ENCODE results near the gene CLIP2.
A peak's percentile ranks its signal among the peaks of the same experiment; 100 is the strongest.
"Not testable (repeated sequence)": the region's sequence is repeated elsewhere in the genome, so short reads cannot be mapped to it uniquely, and the experiment has no call there.

Gene CLIP2

DNA sequence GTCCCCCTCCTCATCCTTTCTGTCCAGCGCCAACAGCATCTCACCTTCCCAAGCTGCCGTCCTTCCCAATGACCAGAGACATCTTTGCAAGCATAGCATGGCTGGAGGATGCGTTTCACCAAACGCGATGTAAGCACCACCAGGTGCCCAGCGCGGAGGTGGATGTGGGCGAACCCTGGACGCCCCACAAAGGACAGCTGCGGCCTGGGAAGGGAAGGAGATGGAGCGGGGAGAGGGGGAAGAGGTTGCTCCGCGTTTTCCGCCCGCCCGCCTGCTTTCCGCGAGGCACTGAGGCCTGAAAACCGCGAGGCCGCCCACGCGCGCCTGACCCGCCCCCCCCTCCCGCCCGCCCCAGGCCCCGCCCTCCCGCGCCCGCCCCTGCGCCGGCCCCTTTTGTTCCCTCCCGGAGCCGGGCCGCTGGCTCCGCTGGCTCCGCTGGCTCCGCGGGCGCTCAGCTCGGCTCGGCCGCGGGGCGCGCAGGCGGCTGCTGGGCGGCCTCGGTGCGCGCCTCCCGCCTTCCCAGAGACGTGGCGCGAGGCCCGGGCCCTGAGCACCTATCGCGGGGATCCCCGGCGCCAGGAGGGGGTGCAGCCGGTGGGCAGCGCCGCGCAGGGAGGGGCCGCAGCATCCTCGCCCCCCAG, at the start of gene CLIP2:
CLIP2 (plus strand) TSS at position 390 of the 641 bp plus-strand sequence. CDS start 28,140 bp downstream, outside the sequence.
- peak; percentile 87 to 97 (median 94) for DNase-seq

DNA sequence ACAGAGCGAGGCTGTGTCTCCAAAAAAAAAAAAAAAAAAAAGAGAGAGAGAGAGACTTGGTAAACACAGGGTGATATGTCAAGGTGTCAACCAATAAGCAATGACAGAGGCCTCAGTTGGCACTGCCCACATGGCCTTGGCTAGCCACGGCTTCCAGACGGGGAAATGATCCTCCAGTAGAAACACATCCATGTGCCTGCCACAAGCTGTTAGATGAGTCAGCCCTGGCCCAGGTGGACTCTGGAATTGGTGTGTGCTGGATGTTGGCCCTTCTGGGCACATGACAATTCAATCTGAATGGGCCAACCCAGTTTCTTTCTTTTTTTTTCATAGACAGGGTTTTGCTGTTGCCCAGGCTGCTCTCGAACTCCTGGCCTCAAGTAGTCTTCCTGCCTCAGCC, 48.7 kb upstream of the CLIP2 start:
- DNase-seq = no peak

DNA sequence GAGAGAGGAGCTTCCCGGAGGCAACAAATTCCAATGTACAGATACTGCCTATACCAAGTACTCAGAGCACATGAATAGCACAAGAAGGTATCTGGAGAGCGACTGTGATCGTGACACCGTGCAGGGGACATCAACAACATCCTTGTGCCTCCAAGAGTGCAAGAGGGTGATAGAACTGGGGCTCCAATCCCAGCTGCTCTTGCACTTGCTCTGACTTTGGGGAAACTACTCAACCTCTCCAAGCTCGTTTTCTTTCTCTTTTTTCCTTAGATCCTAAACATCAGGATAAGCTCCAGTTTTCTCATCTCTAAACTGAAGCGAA, 47.1 kb upstream of the CLIP2 start:
- no peak for DNase-seq

DNA sequence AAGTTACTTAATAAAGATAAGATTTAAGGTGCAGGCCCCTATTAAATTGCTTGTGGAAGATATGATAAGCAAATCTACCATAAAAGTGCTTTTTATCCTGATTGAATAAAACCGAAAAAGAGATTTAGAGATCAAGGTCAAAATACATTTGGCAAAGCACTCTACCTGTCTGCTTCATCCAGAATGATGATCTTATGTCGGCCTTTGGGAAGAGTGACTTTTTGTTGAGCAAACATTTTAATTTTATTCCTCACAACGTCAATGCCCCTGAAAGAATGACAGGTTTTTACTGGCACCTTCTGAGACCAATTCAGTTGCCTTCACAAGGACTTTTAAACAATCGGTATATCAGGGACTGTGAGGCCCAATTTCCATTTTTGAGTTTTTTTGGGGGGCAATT, 42.7 kb upstream of the CLIP2 start:
- DNase-seq = no peak

DNA sequence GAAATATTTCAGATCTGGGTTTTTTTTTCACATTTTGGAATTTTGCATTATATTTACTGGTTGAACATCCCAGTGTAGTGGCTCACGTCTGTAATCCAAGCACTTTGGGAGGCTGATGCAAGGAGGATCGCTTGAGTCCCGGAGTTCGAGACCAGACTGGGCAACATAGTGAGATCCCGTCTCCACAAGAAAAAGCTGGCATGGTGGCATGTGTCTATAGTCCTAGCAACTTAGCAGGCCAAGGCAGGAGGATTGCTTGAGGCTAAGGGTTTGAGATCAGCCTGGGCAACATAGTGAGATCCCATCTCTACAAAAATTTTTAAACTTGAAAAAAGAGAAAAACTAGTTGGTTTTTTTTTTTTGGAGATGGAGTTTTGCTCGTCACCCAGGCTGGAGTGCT, 41.1 kb upstream of the CLIP2 start:
- no peak for DNase-seq

DNA sequence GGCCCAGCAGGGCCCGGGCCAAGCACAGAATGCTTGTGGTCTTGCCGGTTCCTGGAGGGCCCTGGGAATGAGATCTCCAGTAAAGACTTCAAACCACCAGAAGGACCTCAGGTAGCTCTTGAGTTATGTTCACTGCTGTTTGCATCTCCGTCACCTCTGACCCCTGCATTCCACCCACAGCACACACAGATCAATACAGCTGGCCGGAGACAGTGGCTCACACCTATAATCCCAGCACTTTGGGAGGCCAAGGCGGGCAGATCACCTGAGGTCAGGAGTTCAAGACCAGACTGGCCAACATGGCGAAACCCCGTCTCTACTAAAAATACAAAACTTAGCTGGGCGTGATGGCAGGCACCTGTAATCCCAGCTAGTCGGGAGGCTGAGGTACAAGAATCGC, 40.1 kb upstream of the CLIP2 start:
- not testable (repeated sequence) for DNase-seq

DNA sequence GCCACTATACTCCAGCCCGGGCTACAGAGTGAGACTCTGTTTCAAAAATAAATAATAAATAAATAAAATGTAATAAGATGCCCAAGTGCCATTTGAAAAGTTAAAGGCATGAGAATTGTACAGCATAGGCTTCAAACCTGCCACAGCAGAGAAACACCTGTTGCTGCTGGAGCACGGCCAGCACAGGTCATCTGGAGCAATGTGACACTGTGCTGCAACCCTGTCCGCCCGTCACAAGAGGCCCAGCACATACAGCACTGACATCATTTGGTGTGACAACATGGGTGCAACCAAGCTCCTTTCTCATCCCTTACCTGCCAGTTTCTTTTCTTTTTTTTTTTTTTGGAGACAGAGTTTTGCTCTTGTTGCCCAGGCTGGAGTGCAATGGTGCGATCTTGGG, 36.3 kb upstream of the CLIP2 start:
- DNase-seq = no peak

DNA sequence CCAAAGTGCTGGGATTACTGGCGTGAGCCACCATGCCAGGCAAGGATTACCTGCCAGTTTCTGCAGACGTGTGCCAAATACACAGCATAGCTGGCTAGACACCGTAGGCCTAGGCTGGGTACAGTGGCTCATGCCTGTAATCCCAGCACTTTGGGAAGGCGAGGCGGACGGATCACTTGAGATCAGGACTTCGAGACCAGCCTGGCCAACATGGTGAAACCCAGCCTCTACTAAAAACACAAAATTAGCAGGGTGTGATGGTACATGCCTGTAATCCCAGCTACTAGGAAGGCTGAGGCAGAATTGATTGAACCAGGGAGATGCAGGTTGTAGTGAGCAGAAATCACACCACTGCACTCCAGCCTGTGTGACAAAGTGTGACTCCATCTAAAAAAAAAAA, 35.9 kb upstream of the CLIP2 start:
- no peak for DNase-seq

DNA sequence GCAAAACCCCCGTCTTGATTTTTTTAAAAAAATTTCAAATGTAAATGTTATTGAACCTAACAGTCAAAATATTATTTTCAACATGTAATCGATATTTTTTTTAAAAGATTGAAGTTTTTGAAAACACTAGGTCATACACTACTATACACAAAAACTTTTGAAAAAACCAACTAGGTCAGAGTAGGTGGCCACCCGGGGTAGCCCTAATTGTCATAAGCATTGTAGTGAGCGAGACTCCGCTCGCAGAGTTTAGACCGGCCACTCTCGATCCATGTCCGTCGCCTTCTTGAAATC, 35.4 kb upstream of the CLIP2 start:
- peak in 2 of 3 donors; percentile 28 to 33 for DNase-seq

DNA sequence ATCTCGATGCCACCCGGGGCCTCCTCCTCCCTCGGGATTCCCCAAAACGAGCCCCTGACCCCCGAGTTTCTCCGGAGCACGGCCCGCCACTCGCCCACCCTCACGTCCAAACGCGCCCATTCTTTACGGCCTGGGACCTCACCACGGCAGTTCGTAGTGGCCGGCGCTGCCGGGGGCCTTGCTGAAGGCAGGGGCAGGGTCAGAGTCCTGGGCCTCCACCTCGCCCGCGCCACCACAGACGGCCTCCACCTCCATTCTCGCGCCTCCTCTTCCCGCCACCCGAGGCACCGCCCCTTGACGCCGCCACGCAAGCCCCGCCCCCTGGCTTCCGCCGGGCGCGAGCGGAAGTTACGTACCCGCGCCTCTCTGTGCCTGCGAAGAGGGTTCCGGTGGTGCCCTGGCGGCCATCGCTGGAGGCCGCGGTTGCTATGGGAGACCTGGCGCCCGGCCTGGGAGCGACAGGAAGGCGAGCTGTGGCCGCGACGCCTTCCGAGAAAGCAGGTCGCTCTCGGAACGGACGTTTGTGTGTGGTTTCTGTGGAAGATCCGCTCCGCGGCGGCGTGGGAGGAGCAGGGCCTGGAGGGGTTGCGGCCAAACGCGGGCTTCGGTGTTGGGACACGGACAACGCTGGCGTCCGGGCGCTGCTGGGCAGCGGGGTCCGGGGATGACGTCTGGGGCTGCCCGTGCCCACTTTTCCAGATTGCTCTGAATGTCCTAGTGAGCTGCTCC, 34.9 kb upstream of the CLIP2 start, which contains the start of gene RFC2:
RFC2 (minus strand) TSS at position 271 of the 729 bp plus-strand sequence; CDS start at position 255, 16 bp downstream.
- DNase-seq = peak; percentile 98 to 99 (median 98)

DNA sequence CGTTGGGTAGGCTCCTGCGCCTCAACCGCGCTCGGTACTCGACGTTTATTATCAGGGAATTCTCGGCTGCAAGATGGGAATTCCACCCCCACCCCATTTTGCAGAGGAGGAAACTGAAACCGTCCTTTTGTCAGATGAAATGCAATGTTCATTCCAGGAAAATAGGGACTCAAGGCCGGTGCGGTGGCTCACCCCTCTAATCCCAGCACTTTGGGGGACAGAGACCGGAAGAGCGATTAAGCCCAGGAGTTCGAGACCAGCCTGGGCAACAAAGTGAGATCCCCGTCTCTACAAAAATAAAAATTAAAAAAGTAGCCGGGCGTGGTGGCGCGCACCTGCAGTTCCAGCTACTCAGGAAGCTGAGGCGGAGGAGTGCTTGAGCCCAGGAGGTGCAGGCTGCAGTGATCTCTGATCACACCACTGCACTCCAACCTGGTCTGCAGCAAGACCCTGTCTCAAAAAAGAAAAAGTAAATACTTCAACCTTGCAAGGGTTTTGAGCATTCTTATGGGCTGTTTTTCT, 34.3 kb upstream of the CLIP2 start:
- DNase-seq = peak in 1 of 3 donors; percentile 78

DNA sequence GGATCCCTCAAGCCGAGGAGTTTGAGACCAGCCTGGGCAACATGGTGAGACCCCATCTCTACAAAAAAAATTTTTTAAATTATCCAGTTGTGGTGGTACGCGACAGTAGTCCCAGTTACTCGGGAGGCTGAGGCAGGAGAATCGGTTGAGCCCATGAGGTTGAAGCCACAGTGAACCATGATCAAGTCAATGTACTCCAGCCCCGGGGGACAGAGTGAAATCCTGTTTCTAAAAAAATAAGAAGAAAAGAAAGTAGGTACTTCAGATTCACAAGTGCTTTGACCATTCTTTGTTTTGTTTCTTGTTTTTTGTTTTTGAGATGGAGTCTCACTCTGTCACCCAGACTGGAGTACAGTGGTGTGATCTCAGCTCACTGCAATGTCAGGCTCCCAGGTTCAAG, 33.7 kb upstream of the CLIP2 start:
- DNase-seq = not testable (repeated sequence)

DNA sequence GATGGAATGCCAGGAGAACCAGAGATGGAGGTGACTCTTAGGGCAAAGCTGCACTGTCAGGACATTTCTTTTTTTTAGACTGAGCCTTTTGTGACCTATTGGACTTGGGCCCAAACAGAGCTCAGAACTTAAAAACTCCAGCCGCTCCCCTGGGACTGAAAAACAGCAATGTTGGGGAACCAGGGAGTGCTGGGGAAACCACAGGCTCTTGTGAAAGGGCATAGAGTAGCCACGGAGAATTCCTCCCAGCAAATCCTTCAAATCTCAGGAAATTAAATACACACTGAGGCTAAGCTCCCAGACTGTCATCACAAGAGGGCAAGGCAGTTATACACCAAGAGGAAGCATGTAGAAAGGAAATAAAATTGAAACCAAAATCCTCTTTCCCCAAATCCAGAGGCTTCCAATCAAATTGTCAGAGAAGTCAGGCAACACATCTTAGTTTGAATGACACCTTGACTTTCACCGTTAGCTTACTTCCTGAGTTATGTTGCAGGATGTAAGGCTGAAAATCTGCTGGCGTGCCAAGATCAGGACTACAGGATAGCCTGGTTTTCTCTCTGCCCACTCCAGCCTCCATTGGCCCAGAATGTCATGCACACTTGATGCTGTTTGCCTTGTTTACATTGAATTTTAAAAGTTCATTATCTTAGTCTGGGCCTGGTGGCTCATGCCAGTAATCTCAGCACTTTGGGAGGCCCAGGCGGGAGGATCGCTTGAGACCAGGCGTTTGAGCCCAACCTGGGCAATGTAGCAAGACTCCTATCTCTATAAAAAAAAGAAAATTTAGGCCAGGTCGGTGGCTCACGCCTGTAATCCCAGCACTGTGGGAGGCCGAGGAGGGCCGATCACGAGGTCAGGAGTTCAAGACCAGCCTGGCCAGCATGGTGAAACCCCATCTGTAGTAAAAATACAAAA, 32.5 kb upstream of the CLIP2 start:
- peak; percentile 47 to 73 (median 62) for DNase-seq

DNA sequence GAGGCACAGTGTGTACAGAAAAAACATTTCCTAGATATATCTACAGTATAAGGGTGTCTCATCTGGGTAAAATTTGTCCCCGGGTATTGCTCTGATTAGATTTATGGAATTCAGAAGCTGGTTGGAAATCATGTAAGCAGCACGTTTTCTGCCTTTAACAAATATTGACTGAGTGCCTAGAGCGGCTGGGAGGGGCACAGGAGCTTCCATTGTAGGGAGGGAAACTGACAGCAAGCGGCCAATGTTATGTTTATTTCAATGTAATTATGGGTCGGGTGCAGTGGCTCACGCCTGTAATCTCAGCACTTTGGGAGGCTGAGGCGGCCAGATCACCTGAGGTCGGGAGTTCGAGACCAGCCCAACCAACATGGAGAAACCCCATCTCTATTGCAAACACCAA, 30.6 kb upstream of the CLIP2 start:
- DNase-seq = no peak

DNA sequence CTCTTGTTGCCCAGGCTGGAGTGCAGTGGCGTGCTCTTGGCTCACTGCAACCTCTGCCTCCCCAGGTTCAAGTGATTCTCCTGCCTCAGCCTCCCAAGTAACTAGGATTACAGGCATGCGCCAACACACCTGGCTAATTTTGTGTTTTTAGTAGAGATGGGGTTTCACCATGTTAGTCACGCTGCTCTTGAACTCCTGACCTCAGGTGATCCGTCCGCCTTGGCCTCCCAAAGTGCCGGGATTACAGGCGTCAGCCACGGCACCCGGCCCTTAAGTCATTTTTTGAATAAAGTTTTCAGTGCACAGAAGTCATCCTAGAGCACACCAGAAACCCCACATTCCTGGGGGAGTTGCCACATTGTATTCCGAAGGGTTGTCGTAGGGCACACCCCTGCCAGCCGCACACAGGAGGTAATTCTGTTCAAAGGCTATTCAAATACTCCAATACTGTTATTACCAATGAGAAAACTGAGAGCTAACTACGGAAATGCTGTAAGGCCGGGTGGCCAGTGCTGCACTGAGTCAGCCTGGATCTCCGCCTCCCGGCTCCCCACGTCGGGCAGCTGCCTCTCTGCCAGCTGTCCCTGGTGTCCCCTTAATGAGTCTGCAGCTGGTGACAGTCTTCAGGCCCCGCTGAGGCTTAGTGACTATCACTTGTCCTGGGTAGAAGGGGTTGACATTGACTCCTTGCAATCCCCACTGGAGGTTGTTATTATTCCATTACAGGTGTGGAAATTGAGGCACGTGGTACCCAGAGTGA, 26.4 kb upstream of the CLIP2 start:
- no peak for DNase-seq

DNA sequence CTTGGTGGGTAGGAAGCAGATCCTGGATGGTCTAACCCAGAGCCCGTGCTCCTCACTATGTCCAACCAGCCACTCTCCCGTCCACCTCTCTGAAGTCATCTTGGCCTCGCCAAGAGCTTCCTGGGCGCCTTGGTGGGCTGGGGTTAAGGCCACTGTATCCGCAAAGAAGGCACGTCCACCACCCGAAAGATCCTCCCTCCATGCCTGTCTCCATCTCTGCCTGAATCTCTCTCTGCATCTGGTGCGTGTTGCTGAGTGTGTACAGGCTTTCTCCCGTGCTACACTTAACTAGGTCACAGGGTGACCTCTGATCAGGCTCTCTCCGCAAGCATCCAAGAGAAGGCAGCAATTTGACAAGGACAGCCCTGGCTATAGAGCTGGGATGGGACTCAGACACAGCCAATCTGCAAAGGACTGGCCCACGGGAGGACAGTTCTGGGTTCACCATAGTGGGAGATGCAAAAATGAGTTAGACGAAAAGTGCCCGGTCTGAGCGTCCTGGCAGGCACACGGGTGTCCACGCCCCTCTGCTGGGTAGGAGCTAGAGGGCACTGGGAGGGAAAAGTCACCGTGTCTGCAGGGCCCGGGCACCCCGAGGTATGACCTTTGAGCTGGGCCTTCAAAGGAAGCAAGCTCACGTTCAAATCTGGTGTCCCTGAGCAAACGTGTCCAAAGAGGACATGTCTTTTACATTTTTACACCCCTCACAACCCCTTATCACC, 25.6 kb upstream of the CLIP2 start:
- DNase-seq = no peak

DNA sequence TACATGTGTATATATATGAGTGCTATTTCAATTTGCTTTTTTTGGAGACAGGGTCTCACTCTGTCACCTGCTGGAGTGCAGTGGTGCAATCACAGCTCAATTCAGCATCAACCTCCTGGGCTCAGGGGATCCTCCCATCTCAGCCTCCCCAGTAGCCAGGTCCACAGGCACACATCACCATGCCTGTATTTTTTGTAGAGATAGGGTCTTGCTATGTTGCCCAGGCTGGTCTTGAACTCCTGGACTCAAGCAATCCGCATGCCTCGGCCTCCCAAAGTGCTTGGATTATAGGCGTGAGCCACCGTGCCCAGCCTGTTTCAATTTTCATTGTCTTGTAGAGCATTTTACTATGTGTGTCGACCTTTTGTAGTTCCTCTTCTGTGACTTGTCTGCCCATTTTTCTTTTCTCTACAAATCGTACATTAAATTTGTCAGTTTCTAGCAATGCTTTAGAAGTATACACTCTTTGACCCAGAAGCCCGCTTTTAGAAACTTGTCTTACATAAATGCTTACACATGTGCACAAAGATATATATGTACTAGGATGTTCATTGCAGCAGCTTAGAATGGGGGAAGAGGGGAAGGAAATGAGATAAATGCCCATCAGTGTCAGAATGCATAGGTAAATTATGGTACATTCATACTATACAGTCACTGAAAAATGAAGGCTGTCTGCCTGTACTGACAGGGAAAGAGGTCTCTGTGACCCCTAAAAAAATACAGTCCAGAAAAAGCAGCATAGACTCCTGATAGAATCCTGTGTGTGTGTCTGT, 22.8 kb upstream of the CLIP2 start:
- DNase-seq = no peak

DNA sequence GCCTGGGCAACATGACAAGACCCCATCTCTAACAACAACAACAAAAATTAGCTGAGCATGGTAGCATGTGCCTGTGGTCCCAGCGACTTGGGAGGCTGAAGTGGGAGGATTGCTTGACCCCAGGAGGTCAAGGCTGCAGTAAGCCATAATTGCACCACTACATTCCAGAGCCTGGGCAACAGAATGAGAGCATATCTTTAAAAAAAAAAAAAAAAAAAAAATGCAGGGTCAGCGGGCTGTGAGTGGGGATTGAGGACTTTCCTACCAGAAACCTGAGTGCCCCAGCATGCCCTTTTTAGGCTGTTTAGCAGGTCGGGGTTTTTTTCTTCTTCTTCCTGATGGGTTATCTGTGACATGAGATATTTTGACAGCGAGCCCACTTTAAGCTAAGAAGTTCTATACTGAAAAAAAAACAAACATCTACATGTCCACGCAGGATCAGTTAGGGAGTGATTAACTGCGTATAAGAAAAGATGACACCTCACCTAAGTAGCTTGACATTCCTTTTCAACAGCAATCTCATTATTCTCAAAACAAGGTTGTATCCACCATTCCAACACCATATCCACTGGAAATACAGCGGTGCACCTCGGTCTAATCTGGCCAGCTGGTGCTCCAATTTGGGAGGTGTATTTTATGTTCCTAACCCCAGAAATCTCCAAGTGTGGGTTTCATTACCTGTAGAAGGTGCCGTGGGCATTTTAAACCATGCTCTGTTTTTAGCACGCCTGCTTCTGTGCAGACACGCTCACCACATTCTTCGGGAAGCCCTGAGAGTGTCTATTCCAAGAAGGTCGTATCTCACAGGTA, 21.2 kb upstream of the CLIP2 start:
- no peak for DNase-seq

DNA sequence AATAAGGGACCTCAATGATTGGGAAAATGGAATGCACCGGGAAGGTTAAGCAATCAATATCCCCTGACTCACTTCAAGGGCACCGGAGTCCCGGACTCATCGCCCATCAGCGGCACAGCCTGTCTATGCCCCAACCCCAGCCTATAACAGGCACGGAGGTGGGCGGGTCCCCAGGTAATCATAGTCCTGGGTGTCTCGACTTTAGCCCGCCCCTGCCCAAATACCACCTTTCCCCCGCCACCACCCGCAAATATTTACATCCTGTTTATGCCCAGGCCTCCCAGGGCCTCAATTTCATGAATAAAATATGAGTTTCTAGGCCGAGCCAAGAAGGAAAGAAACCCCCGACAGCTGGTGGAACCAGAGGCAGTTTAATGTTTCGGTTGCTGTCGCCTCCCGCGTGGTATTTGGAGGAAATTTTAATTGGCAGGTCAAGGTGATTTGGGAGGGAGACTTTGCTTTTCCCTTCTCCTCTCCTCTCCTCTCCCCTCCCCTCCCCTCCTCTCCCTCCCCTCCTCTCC, 19.4 kb upstream of the CLIP2 start:
- peak; percentile 57 to 58 (median 58) for DNase-seq

DNA sequence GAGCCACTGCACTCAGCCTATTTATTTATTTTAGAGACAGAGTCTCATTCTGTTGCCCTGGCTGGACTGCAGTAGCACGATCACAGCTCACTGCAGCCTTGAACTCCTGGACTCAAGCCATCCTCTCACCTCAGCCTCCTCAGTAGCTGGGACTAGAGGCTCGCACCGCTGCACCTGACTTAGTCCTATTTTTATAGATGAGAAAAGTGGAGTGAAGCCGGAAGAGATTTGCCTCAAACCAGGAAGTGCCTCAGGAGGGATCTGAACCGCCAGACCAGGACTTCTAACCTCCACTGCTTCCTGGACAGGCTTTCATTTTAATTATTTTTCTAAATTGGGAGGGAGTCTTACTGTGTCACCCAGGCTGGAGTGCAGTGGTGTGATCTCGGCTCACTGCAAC, 17.5 kb upstream of the CLIP2 start:
- DNase-seq = peak in 1 of 3 donors; percentile 12

Measured in suppressor macrophage treated with lipopolysaccharide for 1 hour (primary cell).